Neural progenitor cell (in vitro differentiated cells): ENCODE results near the gene SMOC2. TPM values are rescaled to one million over a fixed set of nuclear protein-coding genes. Genes with fewer than 3 reads are reported as not detected.

Experiments used
- DNase-seq: peaks from one replicate; pipeline ENCODE4 v3.0.0-alpha.2; 2016; ENCODE audit warnings: low spot score
- H2AFZ ChIP-seq: fragments of 200-600 bp; sonication (generic); replicated peaks from 2 replicates; pipeline ENCODE4 v1.6.1; 2016; ENCODE audit warnings: antibody characterized with exemption
- H3F3A ChIP-seq: fragments of 200-600 bp; sonication (generic); 2 replicates; pipeline ENCODE4 v1.6.1; 2016; ENCODE audit warnings: antibody characterized with exemption, low read depth
- H3K27ac ChIP-seq: fragments of 200-600 bp; sonication (generic); 2 replicates; pipeline ENCODE4 v1.5.1; 2016; ENCODE audit warnings: mild to moderate bottlenecking
- H3K27me3 ChIP-seq: fragments of 200-600 bp; sonication (generic); 2 replicates; pipeline ENCODE4 v1.6.1; 2016; ENCODE audit warnings: mild to moderate bottlenecking, moderate library complexity
- H3K36me3 ChIP-seq: fragments of 200-600 bp; sonication (generic); 2 replicates; pipeline ENCODE4 v1.5.1; 2016
- H3K4me1 ChIP-seq: fragments of 200-600 bp; sonication (generic); 2 replicates; pipeline ENCODE4 v1.6.1; 2016; ENCODE audit warnings: mixed run types
- H3K4me2 ChIP-seq: fragments of 200-600 bp; sonication (generic); 2 replicates; pipeline ENCODE4 v1.6.1; 2016
- H3K4me3 ChIP-seq: fragments of 200-600 bp; sonication (generic); 2 replicates; pipeline ENCODE4 v1.5.1; 2016
- H3K79me2 ChIP-seq: fragments of 200-600 bp; sonication (generic); 2 replicates; pipeline ENCODE4 v1.6.1; 2016; ENCODE audit warnings: low read depth
- H3K9ac ChIP-seq: fragments of 200-600 bp; sonication (generic); 2 replicates; pipeline ENCODE4 v1.6.1; 2016
- H3K9me3 ChIP-seq: fragments of 200-600 bp; sonication (generic); 2 replicates; pipeline ENCODE4 v1.5.1; 2016; ENCODE audit warnings: low read depth
- H4K20me1 ChIP-seq: fragments of 200-600 bp; sonication (generic); 2 replicates; pipeline ENCODE4 v1.6.1; 2016; ENCODE audit warnings: low read depth
- H3K27ac Mint-ChIP-seq: 3 replicates; pipeline ENCODE4 v1.8.0; 2021; ENCODE audit warnings: mixed read lengths
- H3K27me3 Mint-ChIP-seq: 2 replicates; pipeline ENCODE4 v1.8.0; 2022; ENCODE audit warnings: low read depth, mild to moderate bottlenecking, inconsistent platforms, moderate library complexity, mixed read lengths; ENCODE audit not compliant: insufficient read depth
- H3K36me3 Mint-ChIP-seq: 3 replicates; pipeline ENCODE4 v1.8.0; 2021; ENCODE audit warnings: mixed read lengths
- H3K4me1 Mint-ChIP-seq: 3 replicates; pipeline ENCODE4 v1.8.0; 2021; ENCODE audit warnings: mixed read lengths
- H3K4me3 Mint-ChIP-seq: 3 replicates; pipeline ENCODE4 v1.8.0; 2021; ENCODE audit warnings: mild to moderate bottlenecking, moderate library complexity, mixed read lengths
- H3K9me3 Mint-ChIP-seq: 3 replicates; pipeline ENCODE4 v1.8.0; 2020; ENCODE audit warnings: mixed read lengths
- CTCF ChIP-seq: fragments of 200-600 bp; sonication (generic); IDR thresholded peaks from 2 replicates; pipeline ENCODE4 v1.5.1; 2017; ENCODE audit warnings: antibody characterized with exemption, mild to moderate bottlenecking
- EZH2 ChIP-seq: fragments of 200-600 bp; sonication (generic); IDR thresholded peaks from 2 replicates; pipeline ENCODE4 v1.6.1; 2017; ENCODE audit warnings: antibody characterized with exemption, mild to moderate bottlenecking, moderate library complexity
- EZH2phosphoT487 ChIP-seq: fragments of 200-600 bp; sonication (generic); IDR thresholded peaks from 2 replicates; pipeline ENCODE4 v1.6.1; 2017; ENCODE audit warnings: antibody characterized with exemption
- total RNA-seq: library from RNA; depleted of rRNA; stranded (reverse); fragments of >200 nt; gene quantifications from 2 replicates; pipeline ENCODE4 v1.2.3, GENCODE V29; 2015; ENCODE audit warnings: low replicate concordance

The SMOC2 gene
- total RNA-seq, 1 donor from 2014 or later, result 0.75 TPM

GRCh38 chr6:168711666-168712300 is 270.8 kb downstream of the SMOC2 start:
- no peak overlapping the region for H3K9ac ChIP-seq
- H3F3A ChIP-seq, result no peaks in the 10 kb centered on the region
- Mint-ChIP-seq H3K27ac (no peak overlapping the region), H3K4me3 (no peak overlapping the region), H3K27me3 (peaks cover 6% of the 10 kb centered on the region), H3K9me3 (peaks cover 9% of the 10 kb centered on the region), H3K4me1 (peaks cover 15% of the 10 kb centered on the region), H3K36me3 (peaks cover 2% of the 10 kb centered on the region)
- no peak for DNase-seq
- H3K4me1 ChIP-seq, result no peaks in the 10 kb centered on the region
- H3K36me3 ChIP-seq, result no peaks in the 10 kb centered on the region
- no peak overlapping the region for H3K4me3 ChIP-seq
- TF ChIP-seq EZH2phosphoT487, result no peak
- TF ChIP-seq CTCF, result no peak
- TF ChIP-seq EZH2, result no peak
- no peak overlapping the region for H3K27ac ChIP-seq
- no peaks in the 10 kb centered on the region for H3K9me3 ChIP-seq
- no peak overlapping the region for H2AFZ ChIP-seq
- no peaks in the 10 kb centered on the region for H3K79me2 ChIP-seq
- no peaks in the 10 kb centered on the region for H4K20me1 ChIP-seq
- no peaks in the 10 kb centered on the region for H3K27me3 ChIP-seq
- H3K4me2 ChIP-seq, result no peak overlapping the region

GRCh38 chr6:168712993-168713392 is 272.0 kb downstream of the SMOC2 start:
- H3K27ac Mint-ChIP-seq, result peak overlapping the region; percentile 26
- no peaks in the 10 kb centered on the region for H3K79me2 ChIP-seq
- H3K9me3 ChIP-seq, result no peaks in the 10 kb centered on the region
- no peak for DNase-seq
- no peaks in the 10 kb centered on the region for H3K27me3 ChIP-seq
- no peak overlapping the region for H3K27ac ChIP-seq
- H4K20me1 ChIP-seq, result no peaks in the 10 kb centered on the region
- no peak overlapping the region for H3K4me3 ChIP-seq
- no peak overlapping the region for H3K4me2 ChIP-seq
- H3F3A ChIP-seq, result no peaks in the 10 kb centered on the region
- no peaks in the 10 kb centered on the region for H3K36me3 Mint-ChIP-seq
- H3K9ac ChIP-seq, result no peak overlapping the region
- peaks cover 6% of the 10 kb centered on the region for H3K27me3 Mint-ChIP-seq
- peaks cover 11% of the 10 kb centered on the region for H3K9me3 Mint-ChIP-seq
- H3K36me3 ChIP-seq, result no peaks in the 10 kb centered on the region
- no peak overlapping the region for H2AFZ ChIP-seq
- peaks cover 13% of the 10 kb centered on the region for H3K4me1 Mint-ChIP-seq
- no peak for TF ChIP-seq EZH2phosphoT487
- TF ChIP-seq CTCF, result no peak
- no peak for TF ChIP-seq EZH2
- no peaks in the 10 kb centered on the region for H3K4me1 ChIP-seq
- no peak overlapping the region for H3K4me3 Mint-ChIP-seq

GRCh38 chr6:168713839-168714238 is 272.9 kb downstream of the SMOC2 start:
- DNase-seq, result no peak
- TF ChIP-seq EZH2phosphoT487, result no peak
- peak; percentile 27 for TF ChIP-seq CTCF
- H3K36me3 Mint-ChIP-seq, result no peaks in the 10 kb centered on the region
- Histone ChIP-seq H3K36me3 (no peaks in the 10 kb centered on the region), H3F3A (no peaks in the 10 kb centered on the region), H2AFZ (no peak overlapping the region), H4K20me1 (no peaks in the 10 kb centered on the region), H3K27ac (no peak overlapping the region), H3K9ac (no peak overlapping the region), H3K4me1 (no peaks in the 10 kb centered on the region), H3K9me3 (no peaks in the 10 kb centered on the region), H3K27me3 (no peaks in the 10 kb centered on the region), H3K4me2 (no peak overlapping the region), H3K4me3 (no peak overlapping the region), H3K79me2 (no peaks in the 10 kb centered on the region)
- H3K4me1 Mint-ChIP-seq, result peaks cover 8% of the 10 kb centered on the region
- no peak overlapping the region for H3K4me3 Mint-ChIP-seq
- H3K27me3 Mint-ChIP-seq, result peaks cover 5% of the 10 kb centered on the region
- H3K9me3 Mint-ChIP-seq, result peaks cover 15% of the 10 kb centered on the region
- no peak overlapping the region for H3K27ac Mint-ChIP-seq
